A673 (cell line): Measurements from ENCODE around the gene NECTIN4. TPM values are rescaled to one million over a fixed set of nuclear protein-coding genes. Genes with fewer than 3 reads are reported as not detected.

Source experiments
- BruUV-seq: library from RNA; stranded (reverse); fragments of 400-500 nt; replicated peaks from 2 replicates; lab custom pipeline; 2021; lab: Mats Ljungman, UMichigan
- CTCF ChIA-PET: fragments of 300-600 bp; sonication (Branson Sonifier 250); formaldehyde crosslinking; loops from one replicate; lab custom pipeline; 2022; ENCODE audit warnings: antibody characterized with exemption; lab: Charles Lee
- POLR2A ChIA-PET: fragments of 300-600 bp; sonication (Branson Sonifier 250); formaldehyde crosslinking; loops from one replicate; lab custom pipeline; 2022; ENCODE audit warnings: antibody characterized with exemption; ENCODE audit not compliant: low non-redundant PET; lab: Charles Lee
- DNase-seq: peaks from one replicate; pipeline ENCODE4 v3.0.0-alpha.2; 2015; ENCODE audit warnings: low spot score
- H3K27ac ChIP-seq: fragments of 200-600 bp; sonication (generic); 2 replicates; pipeline ENCODE4 v1.5.1; 2016; ENCODE audit warnings: mixed run types, low read depth, mild to moderate bottlenecking, mixed read lengths, antibody characterized with exemption, low read length; ENCODE audit not compliant: poor library complexity, severe bottlenecking
- H3K27me3 ChIP-seq: fragments of 200-600 bp; sonication (generic); replicated peaks from 2 replicates; pipeline ENCODE4 v1.6.1; 2017; ENCODE audit warnings: mixed run types, low read depth, mild to moderate bottlenecking, mixed read lengths, antibody characterized with exemption, low read length; ENCODE audit not compliant: insufficient read depth, poor library complexity
- H3K36me3 ChIP-seq: fragments of 200-600 bp; sonication (generic); 2 replicates; pipeline ENCODE4 v1.6.1; 2016; ENCODE audit warnings: mixed run types, mild to moderate bottlenecking, mixed read lengths, antibody characterized with exemption, low read length; ENCODE audit not compliant: insufficient read depth, poor library complexity, severe bottlenecking
- H3K4me1 ChIP-seq: fragments of 200-600 bp; sonication (generic); 2 replicates; pipeline ENCODE4 v1.6.1; 2017; ENCODE audit warnings: mixed run types, mild to moderate bottlenecking, mixed read lengths, antibody characterized with exemption, low read length; ENCODE audit not compliant: insufficient read depth, poor library complexity, severe bottlenecking
- H3K4me3 ChIP-seq: fragments of 200-600 bp; sonication (generic); 2 replicates; pipeline ENCODE4 v1.5.1; 2016; ENCODE audit warnings: low read depth, mixed run types, mild to moderate bottlenecking, mixed read lengths, low read length; ENCODE audit not compliant: poor library complexity, severe bottlenecking
- H3K9me3 ChIP-seq: fragments of 200-600 bp; sonication (generic); 2 replicates; pipeline ENCODE4 v1.6.1; 2016; ENCODE audit warnings: mixed run types, low read depth, mild to moderate bottlenecking, mixed read lengths, antibody characterized with exemption, low read length; ENCODE audit not compliant: poor library complexity, severe bottlenecking
- CTCF ChIP-seq: fragments of 300-800, 200-600 bp; sonication (generic); conservative IDR thresholded peaks from 2 replicates; pipeline ENCODE4 v1.5.1; 2017; ENCODE audit warnings: low read depth, mild to moderate bottlenecking, antibody characterized with exemption, low read length, moderate library complexity, mixed read lengths
- EZH2 ChIP-seq: fragments of 200-600 bp; sonication (generic); IDR thresholded peaks from 2 replicates; pipeline ENCODE4 v1.6.1; 2017; ENCODE audit warnings: borderline replicate concordance, low read depth, mild to moderate bottlenecking, mixed read lengths, antibody characterized with exemption, low read length; ENCODE audit not compliant: poor library complexity, severe bottlenecking
- intact Hi-C: fragments of 100-400 bp; cut with micrococcal nuclease; formaldehyde crosslinking; loops from one replicate; pipeline ENCODE4 v1.10.0; 2022; ENCODE audit not compliant: unreplicated experiment
- total RNA-seq: library from RNA; stranded (reverse); gene quantifications from 2 replicates; pipeline ENCODE4 v1.2.3, GENCODE V29; 2021

The NECTIN4 gene
- total RNA-seq, 1 experiment from 2014 or later, result not detected

DNA sequence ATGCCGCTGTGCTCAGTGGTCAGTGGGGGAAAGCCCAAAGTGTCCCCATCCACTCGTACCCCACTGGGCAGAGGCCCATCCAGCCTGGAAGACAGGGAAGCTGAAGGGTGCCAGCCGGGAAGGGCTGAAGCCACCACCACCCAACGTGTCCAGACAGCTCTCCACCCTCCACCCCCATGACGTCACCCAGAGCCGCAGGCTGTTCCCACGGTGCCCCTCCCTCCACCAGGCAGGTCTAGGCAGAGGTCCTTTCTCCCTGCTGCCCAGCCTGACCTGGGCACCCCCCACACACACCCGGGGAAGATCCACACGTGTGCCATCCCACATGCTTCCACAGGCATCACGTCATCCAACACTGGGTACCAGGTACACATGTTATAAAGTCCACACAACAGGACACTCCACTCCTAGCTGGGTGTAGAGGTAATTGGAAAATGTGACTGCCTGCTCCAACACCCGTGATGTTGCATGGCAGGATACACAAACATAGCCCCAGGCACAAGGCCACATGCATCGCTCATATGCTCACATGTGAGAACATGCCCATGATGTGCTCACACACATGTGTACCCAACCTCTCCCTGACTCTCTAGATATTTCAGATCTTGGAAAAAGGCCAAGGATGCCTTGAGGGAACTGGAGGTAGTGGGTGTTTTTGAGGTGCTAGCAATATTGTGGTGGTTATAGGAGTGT is 14.5 kb downstream of the NECTIN4 start:
- no peaks in the 10 kb centered on the region for H3K4me1 ChIP-seq
- no peak overlapping the region for H3K27ac ChIP-seq
- no peaks in the 10 kb centered on the region for H3K36me3 ChIP-seq
- no peaks in the 10 kb centered on the region for H3K9me3 ChIP-seq
- H3K4me3 ChIP-seq, result no peak overlapping the region
- intact Hi-C loops, result no loop called here
- TF ChIP-seq CTCF, result no peak
- TF ChIP-seq EZH2, result no peak
- CTCF ChIA-PET, result no interaction called here
- H3K27me3 ChIP-seq, result no peaks in the 10 kb centered on the region
- BruUV-seq, result no TSS peak
- POLR2A ChIA-PET, result no interaction called here
- DNase-seq, result no peak

- POLR2A ChIA-PET, result no interaction called here
- Histone ChIP-seq H3K4me1 (no peaks in the 10 kb centered on the region), H3K36me3 (no peaks in the 10 kb centered on the region), H3K27ac (no peak overlapping the region), H3K9me3 (no peaks in the 10 kb centered on the region), H3K27me3 (no peaks in the 10 kb centered on the region), H3K4me3 (no peak overlapping the region)
- DNase-seq, result no peak
- CTCF ChIA-PET, result no interaction called here
- BruUV-seq, result no TSS peak
- intact Hi-C loops, result no loop called here
- TF ChIP-seq EZH2, result no peak
- no peak for TF ChIP-seq CTCF
These were observed 15.8 kb downstream of the NECTIN4 start for GRCh38 chr1:161073474-161074121.

DNA sequence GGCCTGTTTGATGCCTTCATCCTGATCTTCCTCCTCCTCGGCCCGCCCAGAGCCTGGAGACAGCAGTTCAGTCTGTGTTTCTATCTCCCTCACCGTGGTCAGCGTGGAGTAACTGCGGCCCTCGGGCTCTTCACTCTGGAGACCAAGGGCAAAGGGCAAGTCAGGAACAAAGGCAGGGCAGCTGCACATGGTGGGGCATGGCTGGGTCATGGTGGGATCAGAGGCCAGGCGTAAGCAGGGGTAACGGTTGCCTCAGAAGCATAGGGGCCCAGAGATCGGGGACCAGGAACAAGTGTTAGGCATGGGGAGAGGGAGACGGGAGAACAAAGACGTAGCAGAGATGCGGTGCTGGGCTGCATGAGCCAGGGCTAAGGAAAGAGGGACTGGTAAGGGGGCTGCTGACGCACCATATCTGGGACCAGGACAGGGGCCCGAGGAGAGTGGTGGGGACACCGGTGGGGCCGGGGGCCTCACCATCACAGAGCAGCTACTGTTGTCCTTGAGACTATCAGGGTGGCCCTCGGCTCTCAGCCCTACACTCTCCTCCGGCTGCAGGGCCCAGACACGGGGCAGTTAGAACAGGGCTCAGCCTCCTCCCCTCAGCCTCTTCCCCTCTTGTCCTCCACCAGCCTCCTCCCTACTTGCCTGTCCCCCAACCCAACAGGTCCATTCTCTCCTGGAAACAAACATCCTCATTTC is 16.5 kb downstream of the NECTIN4 start:
- Histone ChIP-seq H3K27me3 (no peaks in the 10 kb centered on the region), H3K4me3 (no peak overlapping the region), H3K4me1 (no peaks in the 10 kb centered on the region), H3K9me3 (no peaks in the 10 kb centered on the region), H3K36me3 (no peaks in the 10 kb centered on the region), H3K27ac (no peak overlapping the region)
- intact Hi-C loops, result no loop called here
- no TSS peak for BruUV-seq
- TF ChIP-seq CTCF, result no peak
- no peak for TF ChIP-seq EZH2
- CTCF ChIA-PET, result no interaction called here
- no peak for DNase-seq
- POLR2A ChIA-PET, result no interaction called here
